Neural progenitor cell (in vitro differentiated cells): ENCODE results near the gene KRTAP5-4. TPM values are rescaled to one million over a fixed set of nuclear protein-coding genes. Genes with fewer than 3 reads are reported as not detected.
A peak's percentile ranks its signal among the peaks of the same experiment; 100 is the strongest.

Experiments used
- DNase-seq: peaks from one replicate; pipeline ENCODE4 v3.0.0-alpha.2; 2016; ENCODE audit warnings: low spot score
- H2AFZ ChIP-seq: fragments of 200-600 bp; sonication (generic); replicated peaks from 2 replicates; pipeline ENCODE4 v1.6.1; 2016; ENCODE audit warnings: antibody characterized with exemption
- H3F3A ChIP-seq: fragments of 200-600 bp; sonication (generic); 2 replicates; pipeline ENCODE4 v1.6.1; 2016; ENCODE audit warnings: antibody characterized with exemption, low read depth
- H3K27ac ChIP-seq: fragments of 200-600 bp; sonication (generic); 2 replicates; pipeline ENCODE4 v1.5.1; 2016; ENCODE audit warnings: mild to moderate bottlenecking
- H3K27me3 ChIP-seq: fragments of 200-600 bp; sonication (generic); 2 replicates; pipeline ENCODE4 v1.6.1; 2016; ENCODE audit warnings: mild to moderate bottlenecking, moderate library complexity
- H3K36me3 ChIP-seq: fragments of 200-600 bp; sonication (generic); 2 replicates; pipeline ENCODE4 v1.5.1; 2016
- H3K4me1 ChIP-seq: fragments of 200-600 bp; sonication (generic); 2 replicates; pipeline ENCODE4 v1.6.1; 2016; ENCODE audit warnings: mixed run types
- H3K4me2 ChIP-seq: fragments of 200-600 bp; sonication (generic); 2 replicates; pipeline ENCODE4 v1.6.1; 2016
- H3K4me3 ChIP-seq: fragments of 200-600 bp; sonication (generic); 2 replicates; pipeline ENCODE4 v1.5.1; 2016
- H3K79me2 ChIP-seq: fragments of 200-600 bp; sonication (generic); 2 replicates; pipeline ENCODE4 v1.6.1; 2016; ENCODE audit warnings: low read depth
- H3K9ac ChIP-seq: fragments of 200-600 bp; sonication (generic); 2 replicates; pipeline ENCODE4 v1.6.1; 2016
- H3K9me3 ChIP-seq: fragments of 200-600 bp; sonication (generic); 2 replicates; pipeline ENCODE4 v1.5.1; 2016; ENCODE audit warnings: low read depth
- H4K20me1 ChIP-seq: fragments of 200-600 bp; sonication (generic); 2 replicates; pipeline ENCODE4 v1.6.1; 2016; ENCODE audit warnings: low read depth
- H3K27ac Mint-ChIP-seq: 3 replicates; pipeline ENCODE4 v1.8.0; 2021; ENCODE audit warnings: mixed read lengths
- H3K27me3 Mint-ChIP-seq: 2 replicates; pipeline ENCODE4 v1.8.0; 2022; ENCODE audit warnings: low read depth, mild to moderate bottlenecking, inconsistent platforms, moderate library complexity, mixed read lengths; ENCODE audit not compliant: insufficient read depth
- H3K36me3 Mint-ChIP-seq: 3 replicates; pipeline ENCODE4 v1.8.0; 2021; ENCODE audit warnings: mixed read lengths
- H3K4me1 Mint-ChIP-seq: 3 replicates; pipeline ENCODE4 v1.8.0; 2021; ENCODE audit warnings: mixed read lengths
- H3K4me3 Mint-ChIP-seq: 3 replicates; pipeline ENCODE4 v1.8.0; 2021; ENCODE audit warnings: mild to moderate bottlenecking, moderate library complexity, mixed read lengths
- H3K9me3 Mint-ChIP-seq: 3 replicates; pipeline ENCODE4 v1.8.0; 2020; ENCODE audit warnings: mixed read lengths
- EZH2 ChIP-seq: fragments of 200-600 bp; sonication (generic); IDR thresholded peaks from 2 replicates; pipeline ENCODE4 v1.6.1; 2017; ENCODE audit warnings: antibody characterized with exemption, mild to moderate bottlenecking, moderate library complexity
- EZH2phosphoT487 ChIP-seq: fragments of 200-600 bp; sonication (generic); IDR thresholded peaks from 2 replicates; pipeline ENCODE4 v1.6.1; 2017; ENCODE audit warnings: antibody characterized with exemption
- total RNA-seq: library from RNA; depleted of rRNA; stranded (reverse); fragments of >200 nt; gene quantifications from 2 replicates; pipeline ENCODE4 v1.2.3, GENCODE V29; 2015; ENCODE audit warnings: low replicate concordance
- TF ChIP-seq, protein P1 (sequence below): fragments of 200-600 bp; sonication (generic); IDR thresholded peaks from 2 replicates; pipeline ENCODE4 v1.5.1; 2017; ENCODE audit warnings: antibody characterized with exemption, mild to moderate bottlenecking

The KRTAP5-4 gene
- total RNA-seq, 1 donor from 2014 or later, result not detected

DNA sequence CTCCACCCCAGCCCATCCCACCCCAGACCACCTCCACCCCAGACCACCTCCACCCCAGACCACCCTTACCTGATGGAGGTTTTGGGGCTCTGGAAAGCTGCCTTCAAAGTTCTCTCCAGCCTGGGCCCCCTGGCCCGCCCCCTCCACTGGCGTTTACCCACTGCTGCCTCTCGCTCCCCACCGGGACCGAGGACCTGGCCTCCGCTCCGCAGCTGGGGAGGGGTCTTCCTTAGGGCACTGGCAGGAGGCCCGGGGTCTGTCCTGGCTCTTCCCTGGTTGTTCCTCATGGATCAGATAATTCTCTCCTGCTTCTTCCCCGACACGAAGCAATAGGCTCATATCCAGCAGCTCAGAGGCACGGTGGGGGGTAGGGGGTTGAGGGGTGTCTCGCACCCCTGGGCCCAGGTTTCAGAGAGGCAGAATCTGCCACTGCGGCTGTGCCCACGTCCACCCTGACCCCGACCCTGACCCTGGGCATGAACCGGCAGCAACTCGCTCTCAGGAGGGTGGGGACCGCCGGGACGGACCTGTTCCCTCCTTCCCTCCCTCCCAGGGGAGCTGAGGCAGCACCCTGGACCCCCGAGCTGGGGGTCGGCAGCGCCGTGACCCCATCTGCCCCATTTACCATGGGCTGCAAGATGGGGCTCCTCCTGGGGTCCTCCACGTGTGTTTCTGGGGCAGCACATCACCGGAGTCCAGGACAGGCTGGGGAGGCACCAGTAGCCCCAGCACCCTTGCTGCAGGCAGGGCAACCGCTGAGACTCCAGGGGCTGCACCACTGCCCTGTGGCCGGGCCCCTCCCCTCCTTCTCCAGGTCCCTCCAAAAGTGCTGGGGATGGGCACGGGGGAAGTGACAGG, 20.6 kb upstream of the KRTAP5-4 start:
- peaks cover 3% of the 10 kb centered on the region for H3K4me1 Mint-ChIP-seq
- Histone ChIP-seq H3K4me3 (no peak overlapping the region), H3K27ac (no peak overlapping the region), H3F3A (no peaks in the 10 kb centered on the region), H3K79me2 (no peaks in the 10 kb centered on the region), H3K27me3 (peaks cover 4% of the 10 kb centered on the region), H3K4me1 (no peaks in the 10 kb centered on the region), H4K20me1 (no peaks in the 10 kb centered on the region), H2AFZ (no peak overlapping the region), H3K4me2 (no peak overlapping the region), H3K9ac (no peak overlapping the region), H3K9me3 (no peaks in the 10 kb centered on the region), H3K36me3 (no peaks in the 10 kb centered on the region)
- H3K9me3 Mint-ChIP-seq, result no peaks in the 10 kb centered on the region
- H3K27me3 Mint-ChIP-seq, result peaks cover 10% of the 10 kb centered on the region
- TF ChIP-seq EZH2phosphoT487 (no peak), EZH2 (no peak)
- TF ChIP-seq, protein P1, sequence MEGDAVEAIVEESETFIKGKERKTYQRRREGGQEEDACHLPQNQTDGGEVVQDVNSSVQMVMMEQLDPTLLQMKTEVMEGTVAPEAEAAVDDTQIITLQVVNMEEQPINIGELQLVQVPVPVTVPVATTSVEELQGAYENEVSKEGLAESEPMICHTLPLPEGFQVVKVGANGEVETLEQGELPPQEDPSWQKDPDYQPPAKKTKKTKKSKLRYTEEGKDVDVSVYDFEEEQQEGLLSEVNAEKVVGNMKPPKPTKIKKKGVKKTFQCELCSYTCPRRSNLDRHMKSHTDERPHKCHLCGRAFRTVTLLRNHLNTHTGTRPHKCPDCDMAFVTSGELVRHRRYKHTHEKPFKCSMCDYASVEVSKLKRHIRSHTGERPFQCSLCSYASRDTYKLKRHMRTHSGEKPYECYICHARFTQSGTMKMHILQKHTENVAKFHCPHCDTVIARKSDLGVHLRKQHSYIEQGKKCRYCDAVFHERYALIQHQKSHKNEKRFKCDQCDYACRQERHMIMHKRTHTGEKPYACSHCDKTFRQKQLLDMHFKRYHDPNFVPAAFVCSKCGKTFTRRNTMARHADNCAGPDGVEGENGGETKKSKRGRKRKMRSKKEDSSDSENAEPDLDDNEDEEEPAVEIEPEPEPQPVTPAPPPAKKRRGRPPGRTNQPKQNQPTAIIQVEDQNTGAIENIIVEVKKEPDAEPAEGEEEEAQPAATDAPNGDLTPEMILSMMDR, result no peak
- no peak overlapping the region for H3K27ac Mint-ChIP-seq
- no peak for DNase-seq
- no peaks in the 10 kb centered on the region for H3K36me3 Mint-ChIP-seq
- no peak overlapping the region for H3K4me3 Mint-ChIP-seq

DNA sequence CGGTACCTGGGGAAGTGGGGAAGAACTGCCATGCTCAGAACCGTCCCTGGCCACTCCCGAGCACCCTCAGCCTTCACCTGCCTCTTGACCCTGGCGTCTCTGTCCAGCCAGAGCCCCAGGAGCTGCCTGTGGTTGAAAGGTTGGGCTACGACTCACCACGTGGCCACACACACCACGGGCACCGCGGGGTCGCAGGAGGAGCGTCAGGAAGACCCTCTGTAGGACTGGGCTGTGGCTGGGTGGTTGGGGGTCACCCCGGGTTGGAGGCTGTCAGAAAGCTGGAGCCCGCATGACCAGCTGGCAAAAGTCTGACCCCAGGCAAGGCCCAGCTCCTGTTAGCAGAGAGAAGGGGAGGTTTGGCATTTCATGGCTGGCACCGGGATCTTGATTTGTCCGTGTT, 19.2 kb upstream of the KRTAP5-4 start:
- DNase-seq, result no peak

DNA sequence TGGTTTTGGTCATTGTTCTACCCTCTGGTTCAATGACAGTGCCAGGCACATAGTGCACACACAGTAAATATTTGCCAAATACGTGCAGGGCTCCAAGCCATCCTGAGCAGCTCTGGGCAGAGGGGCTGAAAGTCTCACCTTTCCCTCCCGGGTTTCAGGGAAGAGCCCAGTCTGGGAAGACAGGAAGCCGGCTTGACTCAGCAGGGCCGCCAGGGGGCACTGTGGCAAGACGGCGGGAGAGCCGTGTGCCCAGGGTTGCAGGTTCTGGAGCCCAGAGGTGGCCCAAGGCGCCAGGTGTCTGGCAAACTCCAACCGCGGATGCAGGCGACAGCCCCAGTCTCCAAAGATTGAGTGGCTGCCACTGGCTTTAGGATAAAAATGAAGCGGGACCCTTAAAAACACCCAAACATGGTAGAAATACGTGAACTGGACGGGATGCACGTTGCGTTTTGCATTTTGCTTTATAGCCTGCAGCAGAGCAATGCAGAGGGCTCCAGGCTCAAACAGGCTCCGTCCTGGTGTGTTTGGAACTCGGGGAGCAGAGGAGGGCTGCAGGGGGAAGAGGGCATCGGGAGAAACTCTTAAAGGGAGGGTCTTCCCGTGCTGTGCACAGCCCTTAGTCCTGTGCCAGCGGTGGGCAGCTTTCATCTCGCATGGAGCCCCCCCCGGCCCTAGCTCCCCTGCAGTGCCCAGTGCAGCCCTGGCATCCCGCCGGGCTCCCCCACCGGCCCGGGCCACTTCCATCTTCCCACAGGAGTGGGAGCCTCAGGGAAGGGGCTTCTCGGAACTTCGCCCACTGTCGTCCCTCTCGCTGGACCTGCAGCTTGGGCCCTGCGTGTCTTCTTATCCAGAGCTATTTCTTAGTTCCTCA, 18.4 kb upstream of the KRTAP5-4 start:
- H3K4me3 ChIP-seq, result no peak overlapping the region
- no peak overlapping the region for H3K9ac ChIP-seq
- H3K4me1 ChIP-seq, result no peaks in the 10 kb centered on the region
- no peaks in the 10 kb centered on the region for H3K9me3 ChIP-seq
- Mint-ChIP-seq H3K4me3 (no peak overlapping the region), H3K4me1 (peaks cover 7% of the 10 kb centered on the region), H3K36me3 (no peaks in the 10 kb centered on the region), H3K27me3 (peaks cover 12% of the 10 kb centered on the region), H3K9me3 (no peaks in the 10 kb centered on the region), H3K27ac (no peak overlapping the region)
- H4K20me1 ChIP-seq, result no peaks in the 10 kb centered on the region
- TF ChIP-seq, protein P1, result peak; percentile 96
- TF ChIP-seq EZH2phosphoT487, result no peak
- no peaks in the 10 kb centered on the region for H3F3A ChIP-seq
- H3K27ac ChIP-seq, result no peak overlapping the region
- H3K79me2 ChIP-seq, result no peaks in the 10 kb centered on the region
- H3K4me2 ChIP-seq, result no peak overlapping the region
- no peaks in the 10 kb centered on the region for H3K36me3 ChIP-seq
- DNase-seq, result peak; percentile 77
- peaks cover 4% of the 10 kb centered on the region for H3K27me3 ChIP-seq
- H2AFZ ChIP-seq, result no peak overlapping the region

More for the DNA sequence above, 19.2 kb upstream of the KRTAP5-4 start:
- TF ChIP-seq EZH2phosphoT487 (no peak), EZH2 (no peak)
- TF ChIP-seq, protein P1, result no peak
- Histone ChIP-seq H3K4me2 (no peak overlapping the region), H3K36me3 (no peaks in the 10 kb centered on the region), H3F3A (no peaks in the 10 kb centered on the region), H3K9ac (no peak overlapping the region), H3K27me3 (peaks cover 4% of the 10 kb centered on the region), H3K27ac (no peak overlapping the region), H3K9me3 (no peaks in the 10 kb centered on the region), H3K79me2 (no peaks in the 10 kb centered on the region), H3K4me1 (no peaks in the 10 kb centered on the region), H2AFZ (no peak overlapping the region), H3K4me3 (no peak overlapping the region), H4K20me1 (no peaks in the 10 kb centered on the region)
- no peak overlapping the region for H3K27ac Mint-ChIP-seq
- H3K4me1 Mint-ChIP-seq, result peaks cover 3% of the 10 kb centered on the region
- peaks cover 10% of the 10 kb centered on the region for H3K27me3 Mint-ChIP-seq
- H3K36me3 Mint-ChIP-seq, result no peaks in the 10 kb centered on the region
- H3K4me3 Mint-ChIP-seq, result no peak overlapping the region
- no peaks in the 10 kb centered on the region for H3K9me3 Mint-ChIP-seq
